Measurements from ENCODE around the gene CHID1. TPM values are rescaled to one million over a fixed set of nuclear protein-coding genes. Genes with fewer than 3 reads are reported as not detected.

The CHID1 gene
- total and polyA plus RNA-seq, 9 of the 15 experiments (the other 6 are each of a cell fraction or from before 2014, with no cell fraction given): 15.1 to 108 (median 39.8) TPM

- TF ChIP-seq CCNT2 (IDR thresholded peaks at IDR 0.05; ENCODE audit: borderline replicate concordance, extremely low read depth, insufficient read length, low read depth, low read length): no peak
These were observed 11.5 kb upstream of the CHID1 start (continued) for GRCh38 chr11:921921-922678.

GRCh38 chr11:917426-917825 is 6.8 kb upstream of the CHID1 start:
- WGBS (ENCODE audit: insufficient coverage, low coverage, missing lambda C conversion rate): 74% methylated on average over 8 of the region's 8 CpGs

More at GRCh38 chr11:917426-917825, 6.8 kb upstream of the CHID1 start:
- no TSS peak for BruUV-seq (replicated peaks)
- no peaks in the 10 kb centered on the region for H3K27me3 ChIP-seq (ENCODE audit: control insufficient read depth in 2 of 2, insufficient read depth in 2 of 2, low read length in 2 of 2)
- ATAC-seq (no peak), DNase-seq (ENCODE audit: extremely low read depth in 1 of 4, low spot score in 3 of 4) (no peak), FAIRE-seq (no peak)
- ChIA-PET POLR2A (no interaction called here), CTCF (ENCODE audit: low intra/inter-chr PET ratio) (no interaction called here)
- TF ChIP-seq TRIM25 (IDR thresholded peaks at IDR 0.05; ENCODE audit: borderline replicate concordance) (no peak), SRSF7 (optimal IDR thresholded peaks at IDR 0.05; ENCODE audit: low read depth, low read length) (no peak), RBM14 (IDR thresholded peaks at IDR 0.05; ENCODE audit: borderline replicate concordance, insufficient read depth, low read depth, low read length) (no peak), GTF2A2 (tag; IDR thresholded peaks at IDR 0.05) (no peak), ZNF644 (tag; IDR thresholded peaks at IDR 0.05; ENCODE audit: low read depth) (no peak), SREBF1 (IDR thresholded peaks at IDR 0.05; ENCODE audit: borderline replicate concordance, low read depth, low read length) (no peak)
- H3K4me1 ChIP-seq (replicated peaks in 1 of 2; ENCODE audit: control insufficient read depth in 2 of 2, insufficient read depth in 2 of 2, low read length in 2 of 2): peaks cover 23 to 31% of the 10 kb centered on the region in 2 experiments
- H4K20me1 ChIP-seq (replicated peaks; ENCODE audit: control insufficient read depth, insufficient read depth, low read length): no peaks in the 10 kb centered on the region
- H2AFZ ChIP-seq (ENCODE audit: low read depth, low read length): no peak overlapping the region
- no peaks in the 10 kb centered on the region for H3K9me3 ChIP-seq (replicated peaks; ENCODE audit: control insufficient read depth, insufficient read depth, low read depth, low read length)
- no peak overlapping the region for H3K4me2 ChIP-seq (ENCODE audit: insufficient read depth, low read length)
- no peaks in the 10 kb centered on the region for H3K79me2 ChIP-seq (ENCODE audit: control insufficient read depth, insufficient read depth, low read length)
- intact Hi-C loops (cut with micrococcal nuclease) (loop anchor here (10.0 kb wide), 1 partner anchor 73 kb away; the partner anchor contains the start of genes POLR2L and TSPAN4), in situ Hi-C loops (cut with MboI) (no loop called here)
- no peaks in the 10 kb centered on the region for H3K9me1 ChIP-seq (ENCODE audit: control insufficient read depth, insufficient read depth, low read length)
- H3K9ac ChIP-seq (ENCODE audit: insufficient read depth in 1 of 2, low read depth in 2 of 2, low read length in 2 of 2): peak overlapping the region in 1 of 2 experiments; percentile 10; a peak in 1 of 4 replicates
- H3K4me3 ChIP-seq: no peak overlapping the region
- H3K36me3 ChIP-seq (ENCODE audit: control insufficient read depth, insufficient read depth, low read length): no peaks in the 10 kb centered on the region
- H3K27ac ChIP-seq (ENCODE audit: extremely low read depth, low read depth, low read length): no peak overlapping the region
